Measurements from ENCODE around the gene PHF20. TPM values are rescaled to one million over a fixed set of nuclear protein-coding genes. Genes with fewer than 3 reads are reported as not detected.

PHF20 gene
- total and polyA plus RNA-seq, 4 donors, result 17.5 to 51.5 (median 32.6) TPM

DNA sequence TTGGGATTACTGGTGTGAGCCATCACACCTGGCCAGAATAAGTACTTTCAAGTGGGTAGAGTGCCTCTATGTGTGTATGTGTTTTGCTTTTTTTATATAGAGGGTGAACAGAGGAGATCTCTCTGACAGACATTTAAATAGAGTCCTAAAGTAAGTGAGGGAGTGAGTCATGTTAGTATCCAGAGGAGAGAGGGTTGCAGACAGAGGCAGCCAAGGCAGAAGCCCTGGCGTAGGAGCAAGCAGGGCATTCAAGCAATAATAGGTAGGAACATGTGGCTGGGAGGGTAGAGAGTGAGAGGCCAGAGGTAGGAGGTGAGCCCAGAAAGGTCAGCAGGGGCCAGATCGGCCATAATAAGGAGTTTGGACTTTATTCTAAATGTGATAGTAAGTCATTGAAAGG lies 48.9 kb downstream of the PHF20 start:
- Histone ChIP-seq H3K9ac (ENCODE audit: insufficient read depth in 1 of 2, low read length in 2 of 2) (no peak overlapping the region), H3K36me3 (ENCODE audit: control insufficient read depth in 4 of 4, insufficient read depth in 4 of 4, low read length in 4 of 4) (peaks cover 0 to 7% (median 3%) of the 10 kb centered on the region in 4 donors), H3K27me3 (ENCODE audit: control insufficient read depth in 3 of 3, insufficient read depth in 3 of 3, low read length in 2 of 3) (no peaks in the 10 kb centered on the region), H3K4me3 (no peak overlapping the region), H3K4me1 (ENCODE audit: control insufficient read depth in 5 of 5, insufficient read depth in 5 of 5, low read length in 5 of 5) (peaks cover 0 to 6% (median 0%) of the 10 kb centered on the region in 5 donors), H3K27ac (ENCODE audit: low read depth in 1 of 2, low read length in 1 of 2) (peak overlapping the region in 1 of 2 donors; percentile 53), H3K9me3 (ENCODE audit: control insufficient read depth in 4 of 4, insufficient read depth in 3 of 4, low read length in 3 of 4) (no peaks in the 10 kb centered on the region)
- WGBS, 2 donors, result 96 to 97% methylated on average over 2 of the region's 2 CpGs
- ATAC-seq (ENCODE audit: insufficient read depth, low FRiP score), result no peak
- TF ChIP-seq CTCF (IDR thresholded peaks at IDR 0.05; ENCODE audit: control extremely low read depth, extremely low read depth), result no peak
- DNase-seq, result no peak

DNA sequence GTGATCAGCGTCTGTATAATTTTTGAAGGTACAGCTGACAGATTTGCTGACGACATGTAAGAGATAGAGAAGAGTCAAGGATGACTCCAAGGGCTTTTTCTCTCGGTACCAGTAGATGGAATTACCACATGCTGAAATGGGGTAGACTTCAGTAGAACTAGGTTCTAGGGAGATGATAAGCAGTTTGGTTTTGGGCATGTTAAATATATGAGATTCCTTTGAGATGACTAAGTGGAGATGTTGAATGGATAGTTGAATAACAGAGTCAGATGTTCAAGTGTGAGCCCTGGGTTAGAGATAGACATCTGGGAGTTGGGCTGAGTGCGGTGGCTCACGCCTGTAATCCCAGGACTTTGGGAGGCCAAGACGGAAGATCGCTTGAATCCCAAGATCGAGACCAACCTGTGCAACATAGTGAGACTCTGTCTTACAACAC lies 50.0 kb downstream of the PHF20 start:
- ATAC-seq (ENCODE audit: insufficient read depth, low FRiP score), result peak; percentile 39
- H3K27ac ChIP-seq (ENCODE audit: low read depth in 1 of 2, low read length in 1 of 2), result no peak overlapping the region
- H3K9ac ChIP-seq (ENCODE audit: insufficient read depth in 1 of 2, low read length in 2 of 2), result no peak overlapping the region
- H3K4me3 ChIP-seq, result no peak overlapping the region
- no peak for TF ChIP-seq CTCF (IDR thresholded peaks at IDR 0.05; ENCODE audit: control extremely low read depth, extremely low read depth)
- 96 to 98% methylated on average over 8 of the region's 8 CpGs for WGBS, 2 donors
- H3K4me1 ChIP-seq (ENCODE audit: control insufficient read depth in 5 of 5, insufficient read depth in 5 of 5, low read length in 5 of 5), result peaks cover 0 to 6% (median 3%) of the 10 kb centered on the region in 5 donors
- H3K9me3 ChIP-seq (ENCODE audit: control insufficient read depth in 4 of 4, insufficient read depth in 3 of 4, low read length in 3 of 4), result no peaks in the 10 kb centered on the region
- H3K27me3 ChIP-seq (ENCODE audit: control insufficient read depth in 3 of 3, insufficient read depth in 3 of 3, low read length in 2 of 3), result no peaks in the 10 kb centered on the region
- peaks cover 0 to 5% (median 3%) of the 10 kb centered on the region in 4 donors for H3K36me3 ChIP-seq (ENCODE audit: control insufficient read depth in 4 of 4, insufficient read depth in 4 of 4, low read length in 4 of 4)
- no peak for DNase-seq

DNA sequence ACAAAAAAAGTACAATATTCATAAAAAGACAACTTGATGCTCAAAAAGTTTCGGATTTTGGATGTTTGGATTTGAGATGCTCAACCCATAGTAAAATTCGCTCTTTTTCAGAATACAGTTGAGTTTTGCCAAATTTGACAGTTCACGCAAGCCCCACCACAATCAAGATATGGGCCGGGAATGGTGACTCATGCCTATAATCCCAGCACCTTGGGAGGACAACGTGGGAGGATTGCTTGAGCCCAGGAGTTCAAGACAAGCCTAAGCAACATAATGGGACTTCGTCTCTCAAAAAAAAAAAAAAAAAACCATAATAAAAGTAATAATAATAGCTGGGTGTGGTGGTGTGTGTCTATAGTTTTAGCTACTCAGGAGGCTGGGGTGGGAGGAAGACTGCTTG lies 51.3 kb downstream of the PHF20 start:
- H3K9ac ChIP-seq (ENCODE audit: insufficient read depth in 1 of 2, low read length in 2 of 2), result no peak overlapping the region
- ATAC-seq (ENCODE audit: insufficient read depth, low FRiP score) (no peak), DNase-seq (no peak)
- H3K36me3 ChIP-seq (ENCODE audit: control insufficient read depth in 4 of 4, insufficient read depth in 4 of 4, low read length in 4 of 4), result peaks cover 0 to 5% (median 3%) of the 10 kb centered on the region in 4 donors
- peaks cover 0 to 1% (median 0%) of the 10 kb centered on the region in 4 donors for H3K9me3 ChIP-seq (ENCODE audit: control insufficient read depth in 4 of 4, insufficient read depth in 3 of 4, low read length in 3 of 4)
- WGBS, 2 donors, result 95 to 98% methylated on average over 6 of the region's 6 CpGs
- H3K4me1 ChIP-seq (ENCODE audit: control insufficient read depth in 5 of 5, insufficient read depth in 5 of 5, low read length in 5 of 5), result peaks cover 0 to 6% (median 3%) of the 10 kb centered on the region in 5 donors
- H3K4me3 ChIP-seq, result no peak overlapping the region
- no peak for TF ChIP-seq CTCF (IDR thresholded peaks at IDR 0.05; ENCODE audit: control extremely low read depth, extremely low read depth)
- H3K27me3 ChIP-seq (ENCODE audit: control insufficient read depth in 3 of 3, insufficient read depth in 3 of 3, low read length in 2 of 3), result no peaks in the 10 kb centered on the region
- no peak overlapping the region for H3K27ac ChIP-seq (ENCODE audit: low read depth in 1 of 2, low read length in 1 of 2)

DNA sequence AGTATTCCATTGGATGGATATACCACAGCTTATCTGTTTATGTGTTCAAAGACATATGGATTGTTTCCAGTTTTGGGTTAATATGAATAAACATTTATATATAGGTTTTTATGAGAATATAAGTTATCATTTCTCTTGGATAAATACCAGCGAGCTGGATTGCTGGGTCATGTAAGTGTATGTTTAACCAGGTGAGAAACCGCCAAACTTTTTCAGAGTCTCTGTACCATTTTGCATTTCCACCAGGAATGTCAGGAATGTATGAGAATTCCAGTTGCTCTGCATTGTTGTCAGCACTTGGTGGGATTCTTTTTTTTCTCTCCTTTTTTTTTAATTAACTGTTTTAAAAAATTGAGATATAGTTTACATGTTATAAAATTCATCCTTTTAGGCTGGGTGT lies 52.1 kb downstream of the PHF20 start:
- DNase-seq, result peak in 1 of 3 donors; percentile 24

More for the DNA sequence above, 52.1 kb downstream of the PHF20 start:
- peaks cover 0 to 5% (median 3%) of the 10 kb centered on the region in 4 donors for H3K36me3 ChIP-seq (ENCODE audit: control insufficient read depth in 4 of 4, insufficient read depth in 4 of 4, low read length in 4 of 4)
- H3K4me1 ChIP-seq (ENCODE audit: control insufficient read depth in 5 of 5, insufficient read depth in 5 of 5, low read length in 5 of 5), result peaks cover 0 to 10% (median 5%) of the 10 kb centered on the region in 5 donors
- H3K9me3 ChIP-seq (ENCODE audit: control insufficient read depth in 4 of 4, insufficient read depth in 3 of 4, low read length in 3 of 4), result peaks cover 0 to 1% (median 0%) of the 10 kb centered on the region in 4 donors
- H3K27me3 ChIP-seq (ENCODE audit: control insufficient read depth in 3 of 3, insufficient read depth in 3 of 3, low read length in 2 of 3), result no peaks in the 10 kb centered on the region
- H3K9ac ChIP-seq (ENCODE audit: insufficient read depth in 1 of 2, low read length in 2 of 2), result no peak overlapping the region
- no peak overlapping the region for H3K4me3 ChIP-seq
- no peak for ATAC-seq (ENCODE audit: insufficient read depth, low FRiP score)
- no peak overlapping the region for H3K27ac ChIP-seq (ENCODE audit: low read depth in 1 of 2, low read length in 1 of 2)
- no peak for TF ChIP-seq CTCF (IDR thresholded peaks at IDR 0.05; ENCODE audit: control extremely low read depth, extremely low read depth)
- WGBS, 2 donors, result 87% methylated on average over 2 of the region's 2 CpGs
